Activated naive CD8-positive, alpha-beta T cell (primary cell): ENCODE results near the gene ATP2C1.
A peak's percentile ranks its signal among the peaks of the same experiment; 100 is the strongest.
"Not testable (repeated sequence)": the region's sequence is repeated elsewhere in the genome, so short reads cannot be mapped to it uniquely, and the experiment has no call there.

Source experiments
- H3K27ac Mint-ChIP-seq: one replicate; pipeline ENCODE4 v1.8.0; 2021; ENCODE audit warnings: mixed read lengths
- H3K27me3 Mint-ChIP-seq: one replicate; pipeline ENCODE4 v1.8.0; 2021; ENCODE audit warnings: mixed read lengths
- H3K36me3 Mint-ChIP-seq: one replicate; pipeline ENCODE4 v1.8.0; 2021; ENCODE audit warnings: mixed read lengths
- H3K4me1 Mint-ChIP-seq: one replicate; pipeline ENCODE4 v1.8.0; 2021; ENCODE audit warnings: low read depth, mixed read lengths
- H3K4me3 Mint-ChIP-seq: one replicate; pipeline ENCODE4 v1.8.0; 2021; ENCODE audit warnings: mild to moderate bottlenecking, mixed read lengths
- H3K9me3 Mint-ChIP-seq: one replicate; pipeline ENCODE4 v1.8.0; 2021; ENCODE audit warnings: low read depth, mixed read lengths

ATP2C1 gene

DNA sequence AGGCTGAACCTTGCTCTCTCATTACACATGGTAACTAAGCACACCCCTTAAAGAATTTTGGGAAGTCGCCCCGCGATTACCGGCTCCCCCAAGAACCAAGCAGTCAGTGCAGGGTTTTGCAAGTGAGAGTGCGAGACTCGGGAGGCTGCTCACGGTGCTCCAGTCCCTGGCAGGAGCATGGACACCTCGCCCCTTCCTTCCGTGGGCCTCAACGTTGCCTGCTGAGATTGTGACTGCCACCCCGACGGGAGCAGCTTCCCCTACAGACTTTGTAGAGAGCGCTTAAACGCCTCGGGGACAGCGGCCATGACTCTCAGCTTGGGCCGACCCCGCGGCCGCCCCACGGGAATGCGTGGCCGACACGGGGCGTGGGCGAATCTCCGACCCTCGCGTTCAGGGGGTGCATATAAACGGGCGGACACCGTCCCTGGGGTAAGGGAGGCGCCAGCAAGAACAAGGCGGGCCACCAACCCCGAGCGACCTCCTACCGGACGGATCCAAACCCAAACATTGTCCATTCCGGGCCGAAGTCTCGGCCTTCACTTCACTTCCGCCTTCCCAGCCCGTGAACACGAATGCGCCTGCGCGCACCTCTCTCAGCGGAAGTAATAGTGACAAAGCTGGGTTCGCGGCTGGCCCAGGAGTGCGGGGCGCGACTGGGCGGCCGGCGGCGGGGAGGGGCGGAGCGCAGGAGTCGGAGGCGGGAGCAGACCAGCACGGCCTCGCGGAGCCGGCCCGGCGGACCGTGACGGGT is at the start of gene ATP2C1:
ATP2C1 (plus strand) TSS at position 709 of the 754 bp plus-strand sequence. CDS start 686 bp downstream, outside the sequence.
- H3K4me1 Mint-ChIP-seq: peaks cover 45% of the 10 kb centered on the region
- H3K27me3 Mint-ChIP-seq: no peaks in the 10 kb centered on the region
- H3K36me3 Mint-ChIP-seq: peaks cover 3% of the 10 kb centered on the region
- peak within 1 kb of the TSS; percentile 99 for H3K27ac Mint-ChIP-seq
- H3K4me3 Mint-ChIP-seq: peak within 1 kb of the TSS; percentile 91
- no peaks in the 10 kb centered on the region for H3K9me3 Mint-ChIP-seq

DNA sequence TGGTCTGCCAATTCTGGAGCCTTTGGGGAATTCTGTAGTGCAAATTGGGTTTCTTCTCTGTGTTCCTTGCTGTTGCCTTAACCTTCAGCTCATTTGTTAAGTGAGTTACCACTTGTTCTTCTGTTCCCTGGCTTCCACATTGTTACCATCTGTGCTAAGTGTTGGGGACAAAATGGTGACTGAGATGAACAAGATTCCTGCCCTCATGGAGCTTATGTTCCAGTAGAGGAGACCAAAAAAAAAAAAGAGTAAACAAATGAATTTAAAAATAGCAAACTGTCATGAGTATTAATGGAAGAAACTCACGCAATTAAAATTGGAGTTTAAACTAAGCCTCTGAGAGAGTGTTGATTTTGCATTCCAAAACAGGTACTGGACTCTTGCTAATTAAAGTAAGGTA is 49.4 kb upstream of the ATP2C1 start:
- no peaks in the 10 kb centered on the region for H3K9me3 Mint-ChIP-seq
- H3K4me1 Mint-ChIP-seq: peaks cover 5% of the 10 kb centered on the region
- no peak overlapping the region for H3K27ac Mint-ChIP-seq
- no peak overlapping the region for H3K4me3 Mint-ChIP-seq
- no peaks in the 10 kb centered on the region for H3K36me3 Mint-ChIP-seq
- H3K27me3 Mint-ChIP-seq: peaks cover 1% of the 10 kb centered on the region

DNA sequence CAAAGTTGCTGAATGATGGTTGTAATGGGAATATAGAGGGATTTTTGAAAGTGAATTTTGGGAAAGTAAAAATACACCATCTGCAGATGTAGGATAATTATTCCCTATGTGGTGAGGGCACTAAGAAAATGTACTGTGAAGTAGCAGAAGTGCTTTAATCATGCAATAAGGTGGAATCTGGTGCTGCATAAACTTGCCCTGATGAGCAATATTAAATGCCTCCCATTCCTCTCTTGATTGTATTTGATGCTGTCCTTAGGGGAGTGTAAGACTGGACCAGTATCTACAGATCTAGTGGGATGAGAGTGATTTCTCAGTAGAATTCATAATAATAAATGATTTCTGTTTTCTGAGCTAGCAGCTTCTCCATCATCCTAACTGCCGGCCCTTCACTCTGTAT is 47.7 kb upstream of the ATP2C1 start:
- H3K9me3 Mint-ChIP-seq: no peaks in the 10 kb centered on the region
- H3K36me3 Mint-ChIP-seq: no peaks in the 10 kb centered on the region
- peaks cover 22% of the 10 kb centered on the region for H3K4me1 Mint-ChIP-seq
- peaks cover 1% of the 10 kb centered on the region for H3K27me3 Mint-ChIP-seq
- no peak overlapping the region for H3K4me3 Mint-ChIP-seq
- no peak overlapping the region for H3K27ac Mint-ChIP-seq

- H3K27ac Mint-ChIP-seq: peak overlapping the region; percentile 34
- no peak overlapping the region for H3K4me3 Mint-ChIP-seq
- peaks cover 28% of the 10 kb centered on the region for H3K4me1 Mint-ChIP-seq
- H3K36me3 Mint-ChIP-seq: no peaks in the 10 kb centered on the region
- H3K9me3 Mint-ChIP-seq: no peaks in the 10 kb centered on the region
- peaks cover 1% of the 10 kb centered on the region for H3K27me3 Mint-ChIP-seq
Measured at GRCh38 chr3:130849091-130849552, 44.8 kb upstream of the ATP2C1 start.

GRCh38 chr3:130850044-130850797 is 43.7 kb upstream of the ATP2C1 start:
- Mint-ChIP-seq H3K27ac (peak overlapping the region; percentile 83), H3K27me3 (peaks cover 4% of the 10 kb centered on the region), H3K36me3 (no peaks in the 10 kb centered on the region), H3K4me3 (peak overlapping the region; percentile 75), H3K9me3 (no peaks in the 10 kb centered on the region), H3K4me1 (peaks cover 28% of the 10 kb centered on the region)

GRCh38 chr3:130850843-130851242 is 43.0 kb upstream of the ATP2C1 start:
- H3K9me3 Mint-ChIP-seq: no peaks in the 10 kb centered on the region
- peaks cover 4% of the 10 kb centered on the region for H3K27me3 Mint-ChIP-seq
- H3K36me3 Mint-ChIP-seq: no peaks in the 10 kb centered on the region
- peak overlapping the region; percentile 83 for H3K27ac Mint-ChIP-seq
- H3K4me3 Mint-ChIP-seq: peak overlapping the region; percentile 75
- peaks cover 28% of the 10 kb centered on the region for H3K4me1 Mint-ChIP-seq

DNA sequence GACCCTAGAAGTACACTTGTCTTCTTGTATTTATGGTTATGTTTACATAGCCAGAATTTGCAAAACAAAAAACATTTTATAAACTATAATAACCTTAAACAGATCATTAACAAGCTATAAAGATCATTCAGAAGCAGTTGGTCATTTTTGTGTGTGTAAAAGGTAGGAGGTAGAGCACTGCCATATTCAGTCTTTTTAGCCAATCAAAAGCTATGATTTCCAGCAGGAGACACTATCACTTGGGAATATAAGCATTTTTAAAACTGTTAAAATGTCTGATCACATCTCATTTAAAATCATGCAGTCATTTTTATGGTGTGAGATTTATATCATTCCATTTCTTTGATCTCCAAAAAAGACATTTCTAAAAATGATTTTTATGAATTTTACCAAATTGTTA is 42.6 kb upstream of the ATP2C1 start:
- Mint-ChIP-seq H3K27me3 (peaks cover 4% of the 10 kb centered on the region), H3K4me1 (peaks cover 28% of the 10 kb centered on the region), H3K27ac (no peak overlapping the region), H3K4me3 (no peak overlapping the region), H3K9me3 (no peaks in the 10 kb centered on the region), H3K36me3 (no peaks in the 10 kb centered on the region)

DNA sequence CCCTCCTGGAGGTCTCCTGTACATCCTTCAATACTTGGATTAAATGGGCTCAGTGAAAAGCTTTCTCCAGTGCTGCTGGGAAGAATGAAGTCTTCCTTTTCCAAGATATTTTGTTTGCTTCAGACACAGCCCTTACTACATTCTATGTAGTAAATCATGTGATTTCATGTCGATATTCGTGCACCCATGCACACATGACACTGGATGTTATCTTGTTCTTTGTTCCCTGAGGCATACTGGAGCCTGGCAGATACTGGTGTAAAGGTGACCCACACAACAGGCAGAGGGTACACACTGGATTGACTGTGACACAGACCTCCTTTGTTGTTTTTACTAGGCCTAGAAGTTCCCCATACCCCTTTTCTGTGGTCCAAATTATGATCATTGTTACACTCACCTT is 40.3 kb upstream of the ATP2C1 start:
- Mint-ChIP-seq H3K27me3 (peaks cover 5% of the 10 kb centered on the region), H3K9me3 (no peaks in the 10 kb centered on the region), H3K4me3 (no peak overlapping the region), H3K4me1 (peaks cover 28% of the 10 kb centered on the region), H3K27ac (no peak overlapping the region), H3K36me3 (no peaks in the 10 kb centered on the region)

- H3K4me3 Mint-ChIP-seq: no peak overlapping the region
- no peak overlapping the region for H3K27ac Mint-ChIP-seq
- peaks cover 24% of the 10 kb centered on the region for H3K4me1 Mint-ChIP-seq
- peaks cover 5% of the 10 kb centered on the region for H3K27me3 Mint-ChIP-seq
- no peaks in the 10 kb centered on the region for H3K9me3 Mint-ChIP-seq
- no peaks in the 10 kb centered on the region for H3K36me3 Mint-ChIP-seq
Measured at GRCh38 chr3:130854208-130854864, 39.5 kb upstream of the ATP2C1 start.

DNA sequence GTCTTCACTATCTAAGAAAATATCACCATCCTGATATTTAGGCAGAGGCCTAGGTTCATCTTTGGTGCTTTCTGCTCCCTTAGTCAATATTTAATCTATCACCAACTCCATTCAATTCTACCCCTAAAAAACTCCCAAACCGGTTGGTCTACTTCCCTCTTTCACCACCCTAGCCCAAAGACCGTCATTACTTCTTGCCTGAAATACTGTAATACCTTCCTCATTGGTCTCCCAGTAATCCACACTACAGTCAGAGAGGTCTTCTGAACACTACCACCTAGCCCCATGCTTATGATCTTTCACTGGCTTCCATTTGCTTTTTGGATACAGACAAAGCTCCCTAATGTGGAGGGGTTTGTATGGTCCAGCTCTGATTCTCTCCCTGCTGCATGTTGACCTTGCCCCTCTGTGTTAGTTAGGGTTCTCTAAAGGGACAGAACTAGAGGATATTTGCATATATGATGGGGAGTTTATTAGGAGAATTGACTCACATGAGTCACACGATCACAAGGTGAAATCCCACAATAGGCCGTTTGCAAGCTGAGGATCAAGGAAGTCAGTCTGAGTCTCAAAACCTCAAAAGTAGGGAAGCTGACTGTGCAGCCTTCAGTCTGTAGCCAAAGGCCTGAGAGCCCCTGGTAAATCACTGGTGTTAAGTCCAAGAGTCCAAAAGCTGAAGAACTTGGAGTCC is 36.4 kb upstream of the ATP2C1 start:
- Mint-ChIP-seq H3K36me3 (no peaks in the 10 kb centered on the region), H3K4me3 (no peak overlapping the region), H3K27ac (no peak overlapping the region), H3K9me3 (no peaks in the 10 kb centered on the region), H3K27me3 (peaks cover 5% of the 10 kb centered on the region), H3K4me1 (no peaks in the 10 kb centered on the region)

- H3K27ac Mint-ChIP-seq, H3K9me3 Mint-ChIP-seq, H3K4me3 Mint-ChIP-seq, H3K27me3 Mint-ChIP-seq, H3K36me3 Mint-ChIP-seq, H3K4me1 Mint-ChIP-seq: not testable (repeated sequence)
Measured at GRCh38 chr3:130862130-130862529, 31.8 kb upstream of the ATP2C1 start.

GRCh38 chr3:130865489-130865888 is 28.4 kb upstream of the ATP2C1 start:
- peaks cover 2% of the 10 kb centered on the region for H3K27me3 Mint-ChIP-seq
- no peak overlapping the region for H3K4me3 Mint-ChIP-seq
- H3K27ac Mint-ChIP-seq: no peak overlapping the region
- H3K9me3 Mint-ChIP-seq: no peaks in the 10 kb centered on the region
- H3K36me3 Mint-ChIP-seq: no peaks in the 10 kb centered on the region
- H3K4me1 Mint-ChIP-seq: no peaks in the 10 kb centered on the region

DNA sequence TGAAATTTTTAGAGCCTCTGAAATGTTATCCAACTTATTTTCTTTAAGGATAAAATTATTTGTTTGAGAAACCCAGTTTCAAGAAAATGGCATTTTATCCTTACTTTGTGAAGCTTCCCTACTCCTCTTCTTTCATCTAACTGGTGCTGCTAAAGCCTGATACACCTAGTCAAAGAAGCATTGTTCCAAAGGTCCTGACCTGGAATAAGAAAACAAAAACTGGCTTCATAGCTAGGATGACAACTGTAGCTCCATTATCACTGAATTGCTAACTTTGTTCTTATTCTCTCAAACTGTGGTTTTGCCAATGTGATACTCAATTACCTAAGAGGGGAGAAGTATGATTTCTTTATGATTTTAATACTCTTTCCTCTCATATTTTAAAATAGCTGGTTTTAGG is 27.6 kb upstream of the ATP2C1 start:
- Mint-ChIP-seq H3K4me1 (no peaks in the 10 kb centered on the region), H3K27ac (no peak overlapping the region), H3K36me3 (no peaks in the 10 kb centered on the region), H3K9me3 (no peaks in the 10 kb centered on the region), H3K4me3 (no peak overlapping the region), H3K27me3 (peaks cover 2% of the 10 kb centered on the region)

DNA sequence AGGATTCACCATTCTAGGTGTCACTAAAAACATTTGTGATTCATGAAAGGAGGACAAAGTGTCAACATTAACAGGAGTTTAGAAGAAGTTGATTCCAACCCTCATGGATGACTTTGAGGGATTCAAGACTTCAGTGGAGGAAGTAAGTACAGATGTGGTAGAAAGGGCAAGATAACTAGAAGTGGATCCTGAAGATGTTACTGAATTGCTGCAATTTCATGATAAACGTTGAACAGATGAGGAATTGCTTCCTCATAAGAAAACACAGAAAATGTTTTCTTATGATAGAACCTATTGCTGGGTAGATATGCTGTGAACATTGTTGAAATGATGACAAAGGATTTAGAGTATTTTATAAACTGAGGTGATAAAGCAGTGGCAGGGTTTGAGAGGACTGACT is 23.5 kb upstream of the ATP2C1 start:
- Mint-ChIP-seq H3K27me3 (no peaks in the 10 kb centered on the region), H3K4me1 (no peaks in the 10 kb centered on the region), H3K27ac (no peak overlapping the region), H3K4me3 (no peak overlapping the region), H3K9me3 (no peaks in the 10 kb centered on the region), H3K36me3 (no peaks in the 10 kb centered on the region)

DNA sequence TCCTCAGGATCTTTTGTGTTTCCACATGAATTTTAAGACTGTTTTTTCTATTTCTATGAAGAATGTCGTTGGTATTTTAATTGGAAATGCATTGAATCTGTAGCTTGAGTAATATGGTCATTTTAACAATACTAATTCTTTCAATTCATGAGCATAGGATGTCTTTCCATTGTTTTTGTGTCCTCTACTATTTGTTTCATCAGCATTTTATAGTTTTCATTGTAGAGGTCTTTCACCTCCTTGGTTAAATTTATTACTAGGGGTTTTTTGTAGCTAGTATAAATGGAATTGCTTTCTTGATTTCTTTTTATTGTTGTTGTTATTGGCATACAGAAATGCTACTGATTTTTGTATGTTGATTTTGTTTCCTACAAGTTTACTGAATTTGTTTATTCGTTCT is 17.3 kb upstream of the ATP2C1 start:
- Mint-ChIP-seq H3K4me1 (no peaks in the 10 kb centered on the region), H3K4me3 (no peak overlapping the region), H3K36me3 (peaks cover 16% of the 10 kb centered on the region), H3K9me3 (peaks cover 23% of the 10 kb centered on the region), H3K27me3 (peaks cover 1% of the 10 kb centered on the region), H3K27ac (no peak overlapping the region)
